ENCODE data around the gene NLGN1.

NLGN1 gene

DNA sequence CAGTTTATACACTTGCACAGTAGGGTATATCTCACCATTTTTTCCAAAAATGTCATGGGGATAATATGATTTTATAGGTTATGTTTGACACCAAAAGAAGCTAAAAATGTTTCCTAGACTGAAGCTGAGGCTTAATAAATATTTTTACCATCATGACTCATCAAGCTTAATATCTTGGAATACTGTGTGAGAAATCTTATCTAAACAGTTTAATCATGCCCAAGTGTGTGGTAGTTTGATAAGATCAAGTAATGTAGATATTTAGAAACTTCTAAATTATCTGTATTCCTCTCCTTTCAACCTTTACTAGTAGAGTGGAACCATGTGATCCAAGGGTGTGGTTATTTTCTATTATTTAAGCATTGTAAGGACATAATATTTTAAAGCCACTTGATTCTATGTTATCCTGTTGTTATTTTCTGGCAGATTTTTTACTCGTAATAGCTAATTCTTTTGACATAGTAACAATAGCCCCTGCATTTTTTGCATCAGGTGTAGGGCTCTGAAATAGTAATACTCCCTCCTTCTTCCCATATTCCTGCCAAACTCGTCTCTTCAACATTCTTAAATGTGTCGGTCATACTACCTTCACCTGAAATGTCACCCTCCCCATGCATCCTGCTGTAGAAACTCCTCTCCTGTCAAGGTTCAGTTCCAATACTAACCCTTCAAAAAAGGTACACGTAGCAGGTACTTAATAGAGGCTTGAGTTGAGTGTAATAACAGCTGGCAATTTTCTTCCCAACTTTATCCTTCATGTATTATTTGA lies 729.6 kb downstream of the NLGN1 start:
- in situ Hi-C loops (cut with HindIII; ENCODE audit: low sequenced_read_pairs): no loop called here

- in situ Hi-C loops (cut with HindIII; ENCODE audit: low sequenced_read_pairs): no loop called here
These were observed 734.5 kb downstream of the NLGN1 start for GRCh38 chr3:174132006-174132405.

DNA sequence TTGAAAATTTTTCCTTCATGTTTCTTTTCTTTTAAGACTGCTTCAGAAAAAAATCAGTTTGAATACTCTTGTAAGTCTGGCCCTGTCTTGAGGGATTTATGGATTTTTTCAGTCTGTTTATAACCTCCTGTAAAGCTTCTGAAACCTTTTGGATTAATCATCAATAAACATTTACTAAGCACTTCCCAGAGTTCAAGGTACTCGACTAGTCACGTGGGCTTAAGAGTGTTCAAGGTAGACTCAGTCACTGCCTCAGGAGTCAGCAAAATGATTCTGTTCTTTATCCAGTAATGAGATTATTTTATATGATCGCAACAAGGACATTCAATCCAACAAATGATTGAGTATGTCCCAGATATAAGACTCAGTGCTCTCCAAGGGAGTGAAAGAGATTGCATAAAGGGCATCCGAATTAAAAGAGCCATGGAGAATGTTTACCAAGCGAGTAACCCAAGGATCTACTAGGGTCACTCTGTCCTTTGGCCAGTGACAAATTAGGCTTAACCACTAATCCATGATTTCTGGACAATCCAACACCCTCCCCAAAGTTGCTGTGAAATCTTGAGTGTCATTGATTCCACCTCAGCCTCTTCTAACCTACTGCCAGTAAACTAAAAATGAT lies 735.0 kb downstream of the NLGN1 start:
- in situ Hi-C loops (cut with HindIII; ENCODE audit: low sequenced_read_pairs): no loop called here

DNA sequence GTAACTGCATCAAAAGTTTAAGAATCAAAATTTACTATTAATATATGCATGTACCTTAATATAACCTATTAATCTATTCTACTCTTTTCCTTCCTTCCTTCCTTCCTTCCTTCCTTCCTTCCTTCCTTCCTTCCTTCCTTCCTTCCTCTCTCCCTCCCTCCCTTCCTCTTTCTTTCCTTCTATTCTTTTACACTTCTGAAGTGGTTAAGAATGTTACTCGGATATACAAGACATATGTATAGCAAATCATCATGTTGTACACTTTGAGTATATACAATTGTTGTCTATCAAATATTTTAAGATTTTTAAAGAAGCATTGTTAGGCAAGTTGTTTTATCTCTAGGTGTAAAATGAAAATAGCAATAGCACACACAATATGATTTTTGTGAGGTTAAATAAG lies 748.5 kb downstream of the NLGN1 start:
- in situ Hi-C loops (cut with HindIII; ENCODE audit: low sequenced_read_pairs): no loop called here

- in situ Hi-C loops (cut with HindIII; ENCODE audit: low sequenced_read_pairs): no loop called here
These were observed 750.3 kb downstream of the NLGN1 start for GRCh38 chr3:174147798-174148197.

DNA sequence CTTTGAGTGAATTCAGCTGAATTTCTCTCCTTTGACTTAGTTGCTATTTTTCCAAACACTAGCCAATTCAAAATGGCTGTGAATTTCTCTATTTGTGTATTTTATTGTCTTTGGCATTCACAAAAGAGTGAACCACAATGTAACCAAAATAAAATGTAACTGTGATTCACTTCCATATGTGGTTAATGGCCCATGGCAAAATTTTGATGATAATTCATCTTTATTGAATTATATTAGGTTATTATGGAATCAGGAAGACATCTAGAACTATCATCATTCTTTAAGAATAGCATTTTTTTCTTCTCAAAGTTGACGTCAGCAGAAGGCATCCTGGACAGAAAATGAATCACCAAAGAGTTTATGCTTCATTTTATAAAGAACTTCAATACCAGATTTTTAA lies 756.3 kb downstream of the NLGN1 start:
- in situ Hi-C loops (cut with HindIII; ENCODE audit: low sequenced_read_pairs): no loop called here

DNA sequence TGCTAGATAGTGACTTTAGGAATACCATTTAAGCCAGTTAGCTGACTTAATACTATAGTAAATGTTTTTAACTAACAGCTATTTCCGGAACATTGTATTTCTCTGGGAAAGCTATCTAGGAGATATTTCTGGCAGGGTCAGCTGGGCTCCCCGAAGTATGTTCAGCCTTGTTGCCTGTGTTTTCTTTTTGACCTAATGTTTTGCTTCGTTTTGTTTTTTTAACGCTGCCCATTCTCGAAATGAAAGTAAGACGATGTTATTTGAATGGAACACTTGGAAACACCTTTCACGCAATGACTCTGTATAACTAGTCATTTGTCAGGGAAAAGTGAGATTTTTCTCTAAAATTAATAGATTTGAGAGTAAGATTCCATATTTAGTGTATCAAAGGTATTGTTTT lies 758.7 kb downstream of the NLGN1 start:
- in situ Hi-C loops (cut with HindIII; ENCODE audit: low sequenced_read_pairs): no loop called here

- in situ Hi-C loops (cut with HindIII; ENCODE audit: low sequenced_read_pairs): no loop called here
These were observed 761.1 kb downstream of the NLGN1 start for GRCh38 chr3:174158674-174159073.

GRCh38 chr3:174159604-174160003 lies 762.1 kb downstream of the NLGN1 start:
- in situ Hi-C loops (cut with HindIII; ENCODE audit: low sequenced_read_pairs): no loop called here

GRCh38 chr3:174162550-174162949 lies 765.0 kb downstream of the NLGN1 start:
- in situ Hi-C loops (cut with HindIII; ENCODE audit: low sequenced_read_pairs): no loop called here

GRCh38 chr3:174168026-174168425 lies 770.5 kb downstream of the NLGN1 start:
- in situ Hi-C loops (cut with HindIII; ENCODE audit: low sequenced_read_pairs): no loop called here

DNA sequence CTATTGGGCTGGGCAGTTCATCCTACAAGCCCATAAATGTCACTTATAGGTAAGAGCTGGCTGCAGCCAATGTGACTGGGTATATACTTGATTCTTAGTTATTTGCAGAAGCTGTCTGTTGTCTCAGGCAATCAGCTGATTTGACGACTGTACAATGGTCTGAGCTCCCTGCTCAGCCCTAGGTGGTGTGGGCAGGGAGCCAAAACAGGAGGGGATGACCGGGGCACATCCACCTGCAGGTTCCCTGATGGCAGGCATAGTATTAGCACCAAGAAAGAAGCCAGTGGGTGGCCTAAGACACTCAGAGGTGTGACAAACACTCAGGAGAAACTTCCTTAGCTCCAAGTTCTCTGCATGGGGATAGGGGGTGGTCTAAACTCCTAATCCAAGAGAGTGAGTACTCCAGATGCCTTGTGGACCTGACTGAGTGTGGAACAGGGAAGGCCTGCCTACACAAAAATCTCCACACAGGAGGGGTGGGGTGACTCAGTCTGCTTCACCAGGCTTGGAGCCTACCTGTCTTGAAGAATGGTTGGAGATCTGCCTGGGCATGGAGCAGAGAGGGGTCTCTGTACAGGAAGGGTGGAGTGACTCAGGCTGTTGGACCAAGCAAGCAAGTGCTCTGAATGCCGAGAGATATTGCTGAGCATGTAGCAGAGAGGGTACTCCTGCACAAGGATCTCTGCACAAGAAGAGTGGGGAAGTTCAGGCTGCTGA lies 771.2 kb downstream of the NLGN1 start:
- in situ Hi-C loops (cut with HindIII; ENCODE audit: low sequenced_read_pairs): no loop called here

DNA sequence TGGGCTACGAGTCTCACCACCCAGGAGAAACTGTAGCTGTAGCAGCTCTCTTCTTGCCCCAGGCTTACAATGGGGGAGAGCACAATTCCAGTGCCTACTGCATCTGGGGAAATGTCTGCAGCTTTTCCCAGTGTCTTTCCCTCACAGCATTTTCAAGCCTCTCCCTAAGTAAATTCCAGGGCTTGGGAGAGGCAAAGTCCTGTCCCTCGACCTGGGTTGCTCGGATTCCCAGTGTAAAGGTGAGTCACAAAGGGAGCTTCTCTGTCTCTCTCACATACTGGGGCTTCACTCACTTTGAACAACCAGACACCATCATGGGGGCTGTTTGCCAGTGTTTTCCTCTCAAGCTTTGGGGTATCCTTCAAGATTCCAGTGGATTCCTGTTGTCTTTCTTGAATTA lies 772.2 kb downstream of the NLGN1 start:
- in situ Hi-C loops (cut with HindIII; ENCODE audit: low sequenced_read_pairs): no loop called here

GRCh38 chr3:174170248-174170647 lies 772.7 kb downstream of the NLGN1 start:
- in situ Hi-C loops (cut with HindIII; ENCODE audit: low sequenced_read_pairs): no loop called here

DNA sequence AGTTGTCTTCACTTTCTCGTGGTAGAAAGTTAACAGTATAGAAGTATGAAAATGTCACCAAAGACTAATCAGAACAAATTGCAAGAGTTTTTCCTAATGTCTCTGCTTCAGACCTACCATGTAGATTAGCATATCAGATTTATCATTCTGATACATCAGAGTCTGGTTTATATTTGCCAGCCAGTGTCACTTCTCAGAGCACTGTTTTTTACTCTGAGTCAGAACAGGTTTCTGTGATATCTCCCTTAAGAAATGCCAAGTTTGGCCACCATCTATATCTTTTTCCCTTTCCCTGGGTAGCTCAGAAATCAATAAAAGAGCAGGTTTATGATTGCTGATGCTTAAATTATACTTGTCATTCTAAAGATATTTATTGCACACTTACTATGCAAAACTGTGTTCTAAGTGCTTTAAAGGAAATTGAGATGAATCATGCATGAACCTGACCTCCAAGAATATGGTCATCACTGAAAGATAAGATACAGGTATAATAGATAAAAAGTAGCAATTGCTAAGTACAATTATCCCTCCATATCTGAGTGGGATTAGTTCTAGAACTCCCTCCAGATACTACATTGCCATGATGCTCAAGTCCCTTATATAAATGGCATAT lies 788.9 kb downstream of the NLGN1 start:
- in situ Hi-C loops (cut with HindIII; ENCODE audit: low sequenced_read_pairs): no loop called here

- in situ Hi-C loops (cut with HindIII; ENCODE audit: low sequenced_read_pairs): no loop called here
These were observed 793.8 kb downstream of the NLGN1 start for GRCh38 chr3:174191380-174191779.

DNA sequence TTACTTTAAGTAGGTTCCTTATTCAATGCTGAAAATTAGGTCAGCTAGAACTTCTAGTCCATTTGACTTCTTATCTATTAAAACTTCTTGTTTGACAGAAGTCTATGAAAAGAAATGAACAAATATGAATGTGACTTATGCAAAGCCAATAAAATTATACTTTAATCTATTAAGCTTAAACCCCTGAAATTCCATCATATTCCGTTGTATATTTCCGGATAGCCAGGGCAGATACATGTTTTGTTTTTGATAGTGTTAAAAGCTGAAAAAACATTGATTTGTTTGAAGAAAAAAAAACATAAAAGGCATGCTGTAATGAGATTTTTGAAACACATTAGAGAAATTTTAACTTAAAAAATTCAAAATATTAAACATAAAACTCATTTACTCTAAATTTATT lies 794.4 kb downstream of the NLGN1 start:
- in situ Hi-C loops (cut with HindIII; ENCODE audit: low sequenced_read_pairs): no loop called here

GRCh38 chr3:174192471-174192870 lies 794.9 kb downstream of the NLGN1 start:
- in situ Hi-C loops (cut with HindIII; ENCODE audit: low sequenced_read_pairs): no loop called here

GRCh38 chr3:174193604-174194003 lies 796.1 kb downstream of the NLGN1 start:
- in situ Hi-C loops (cut with HindIII; ENCODE audit: low sequenced_read_pairs): no loop called here

DNA sequence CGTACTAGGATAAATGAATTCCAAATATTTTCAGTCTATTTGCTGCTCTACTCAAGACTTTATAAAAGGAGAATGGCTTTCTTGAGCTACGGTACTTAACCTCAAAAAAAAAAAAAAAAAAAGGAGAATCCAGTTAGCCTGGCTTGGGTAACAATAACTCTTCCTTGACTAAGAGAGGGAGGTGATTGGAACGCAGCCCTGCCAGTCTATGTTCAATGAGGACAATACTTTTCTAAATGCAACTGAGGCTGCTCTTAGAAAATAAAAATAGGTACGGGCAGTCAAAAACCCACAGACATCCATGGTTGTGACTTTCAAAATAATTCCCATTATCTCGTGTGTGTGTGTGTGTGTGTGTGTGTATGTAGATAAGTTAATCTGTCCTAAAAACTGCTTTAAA lies 799.9 kb downstream of the NLGN1 start:
- in situ Hi-C loops (cut with HindIII; ENCODE audit: low sequenced_read_pairs): no loop called here

GRCh38 chr3:174198199-174198598 lies 800.7 kb downstream of the NLGN1 start:
- in situ Hi-C loops (cut with HindIII; ENCODE audit: low sequenced_read_pairs): no loop called here

GRCh38 chr3:174199696-174200095 lies 802.2 kb downstream of the NLGN1 start:
- in situ Hi-C loops (cut with HindIII; ENCODE audit: low sequenced_read_pairs): no loop called here

Data from DLD1 (cell line).